ENCODE data around the gene MUC20.

- no peak for TF ChIP-seq EZH2 (IDR thresholded peaks at IDR 0.05; ENCODE audit: borderline replicate concordance, low read depth, low read length, severe bottlenecking)
- no peak for TF ChIP-seq CTCF (IDR thresholded peaks at IDR 0.05; ENCODE audit: borderline replicate concordance, extremely low read depth, low read length, poor library complexity, severe bottlenecking)
These were observed 5.6 kb upstream of the MUC20 start for GRCh38 chr3:195715134-195715533.
